Ureter (tissue), 1 donor: ENCODE measurements around the gene CARD8. TPM values are rescaled to one million over a fixed set of nuclear protein-coding genes. Genes with fewer than 3 reads are reported as not detected.
A peak's percentile ranks its signal among the peaks of the same experiment; 100 is the strongest.
"Not testable (repeated sequence)": the region's sequence is repeated elsewhere in the genome, so short reads cannot be mapped to it uniquely, and the experiment has no call there.

ENCODE experiments used
- DNase-seq: peaks from one replicate; pipeline ENCODE4 v3.0.0-alpha.2; 2020; ENCODE audit warnings: low spot score
- total RNA-seq: library from RNA; stranded (reverse); gene quantifications from one replicate; pipeline ENCODE4 v1.2.4, GENCODE V29; 2023
- donor health status: DM: yes; HTN: yes; CAD: no.

CARD8 gene, protein sequence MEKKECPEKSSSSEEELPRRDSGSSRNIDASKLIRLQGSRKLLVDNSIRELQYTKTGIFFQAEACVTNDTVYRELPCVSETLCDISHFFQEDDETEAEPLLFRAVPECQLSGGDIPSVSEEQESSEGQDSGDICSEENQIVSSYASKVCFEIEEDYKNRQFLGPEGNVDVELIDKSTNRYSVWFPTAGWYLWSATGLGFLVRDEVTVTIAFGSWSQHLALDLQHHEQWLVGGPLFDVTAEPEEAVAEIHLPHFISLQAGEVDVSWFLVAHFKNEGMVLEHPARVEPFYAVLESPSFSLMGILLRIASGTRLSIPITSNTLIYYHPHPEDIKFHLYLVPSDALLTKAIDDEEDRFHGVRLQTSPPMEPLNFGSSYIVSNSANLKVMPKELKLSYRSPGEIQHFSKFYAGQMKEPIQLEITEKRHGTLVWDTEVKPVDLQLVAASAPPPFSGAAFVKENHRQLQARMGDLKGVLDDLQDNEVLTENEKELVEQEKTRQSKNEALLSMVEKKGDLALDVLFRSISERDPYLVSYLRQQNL
- total RNA-seq: 47.3 TPM

DNA sequence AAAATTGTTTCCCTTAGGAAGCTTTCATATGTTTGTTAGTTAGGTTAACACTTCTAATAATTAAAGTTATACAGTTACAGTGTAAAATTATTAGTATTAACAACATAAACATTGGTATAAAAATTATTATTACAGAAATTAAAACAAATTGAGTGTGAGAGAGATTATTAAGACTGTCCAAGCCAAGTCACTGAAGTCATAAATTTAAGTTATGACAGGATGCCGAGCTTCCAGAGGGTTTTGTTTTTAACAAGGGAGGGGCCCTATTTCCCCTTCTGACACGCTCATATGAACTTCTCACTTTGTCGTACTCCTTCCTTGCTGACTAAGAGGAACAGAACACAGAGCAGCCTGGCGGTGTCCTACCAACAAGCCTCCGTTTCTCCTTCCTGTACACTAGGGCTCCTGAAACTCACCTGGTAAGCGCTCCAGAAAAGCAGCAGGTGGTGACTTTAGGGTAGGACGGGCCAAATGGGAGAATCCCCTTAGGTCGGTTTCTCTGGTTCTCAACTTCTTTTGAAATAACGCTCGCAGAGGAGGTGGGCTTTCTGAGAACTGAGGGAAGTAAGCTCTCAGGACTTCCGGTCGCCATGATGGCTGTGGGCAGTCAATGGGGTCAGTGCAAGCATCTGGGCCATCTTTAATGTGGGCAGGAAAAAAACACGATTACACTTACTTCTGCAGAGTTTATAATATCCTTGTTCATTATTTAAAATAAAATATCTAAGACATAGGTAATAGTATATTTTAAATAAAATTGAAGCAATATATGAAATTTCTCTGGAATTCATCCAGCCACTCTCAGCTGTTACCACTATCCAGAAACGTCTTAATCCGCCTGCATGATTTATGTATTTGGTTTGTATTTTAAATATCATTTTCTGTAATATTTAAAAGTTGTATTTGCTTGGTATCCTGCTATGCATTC is at the start of gene CARD8:
TSS of gene CARD8 (minus strand) at position 537 of the 928 bp plus-strand sequence. CDS start 14,892 bp downstream, outside the sequence.
- DNase-seq: peak; percentile 78

DNA sequence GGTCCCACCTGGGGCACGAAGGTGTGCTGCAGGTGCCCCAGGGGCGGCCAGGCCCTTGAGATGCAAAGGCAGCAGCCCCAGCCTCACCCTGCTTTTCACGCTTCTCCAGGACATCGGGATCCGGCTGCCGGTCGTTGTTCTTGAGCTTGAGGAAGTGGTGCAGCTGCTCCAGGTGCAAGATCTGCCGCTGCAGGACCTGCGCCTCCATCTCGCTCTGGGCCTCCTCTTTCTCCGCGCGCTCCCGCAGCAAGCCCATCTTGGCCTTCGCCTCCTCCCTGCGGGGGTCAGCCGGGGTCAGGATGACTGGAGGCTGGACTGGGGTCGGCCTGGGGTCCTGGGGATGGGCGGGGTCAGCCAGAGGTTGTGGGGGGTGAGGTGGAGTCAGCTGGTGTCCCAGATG is 48.2 kb upstream of the CARD8 start:
- no peak for DNase-seq

DNA sequence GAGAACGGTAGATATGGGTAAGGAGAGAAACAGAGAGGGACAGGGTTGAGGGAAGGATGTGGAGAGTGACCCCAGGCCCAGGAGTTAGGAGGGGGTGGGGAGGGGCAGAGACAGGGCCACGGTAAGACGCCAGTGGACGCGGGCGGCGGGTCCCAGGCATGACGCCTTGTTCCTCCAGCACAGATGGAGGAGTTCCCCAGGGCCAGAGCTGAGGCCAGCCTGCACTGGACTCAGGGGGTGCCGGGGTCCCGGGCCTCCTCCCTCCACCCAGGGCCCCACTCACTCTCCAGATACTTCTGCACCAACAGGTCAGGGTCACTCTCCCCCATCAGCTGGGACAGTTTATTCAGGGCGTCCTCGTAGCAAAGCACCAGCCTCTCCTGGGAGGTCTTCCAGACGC is 47.7 kb upstream of the CARD8 start:
- no peak for DNase-seq

DNA sequence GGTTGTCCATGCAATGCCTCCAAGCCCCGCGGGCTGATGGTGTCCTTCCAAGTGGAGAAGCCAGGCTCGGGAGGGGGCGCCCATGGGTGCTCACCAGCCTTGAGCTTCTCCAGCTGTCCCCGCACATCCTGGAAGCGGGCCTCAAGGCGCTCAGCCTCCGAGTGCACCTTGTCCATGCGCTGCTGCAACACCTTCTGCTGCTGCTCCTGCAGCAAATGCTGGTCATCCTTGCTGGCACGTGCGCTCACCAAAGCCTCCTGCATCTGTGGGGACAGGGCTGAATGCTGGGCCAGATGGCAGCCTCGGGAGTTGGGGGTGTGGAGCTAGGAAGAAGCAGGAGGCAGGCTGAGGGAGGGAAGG is 46.9 kb upstream of the CARD8 start:
- no peak for DNase-seq

DNA sequence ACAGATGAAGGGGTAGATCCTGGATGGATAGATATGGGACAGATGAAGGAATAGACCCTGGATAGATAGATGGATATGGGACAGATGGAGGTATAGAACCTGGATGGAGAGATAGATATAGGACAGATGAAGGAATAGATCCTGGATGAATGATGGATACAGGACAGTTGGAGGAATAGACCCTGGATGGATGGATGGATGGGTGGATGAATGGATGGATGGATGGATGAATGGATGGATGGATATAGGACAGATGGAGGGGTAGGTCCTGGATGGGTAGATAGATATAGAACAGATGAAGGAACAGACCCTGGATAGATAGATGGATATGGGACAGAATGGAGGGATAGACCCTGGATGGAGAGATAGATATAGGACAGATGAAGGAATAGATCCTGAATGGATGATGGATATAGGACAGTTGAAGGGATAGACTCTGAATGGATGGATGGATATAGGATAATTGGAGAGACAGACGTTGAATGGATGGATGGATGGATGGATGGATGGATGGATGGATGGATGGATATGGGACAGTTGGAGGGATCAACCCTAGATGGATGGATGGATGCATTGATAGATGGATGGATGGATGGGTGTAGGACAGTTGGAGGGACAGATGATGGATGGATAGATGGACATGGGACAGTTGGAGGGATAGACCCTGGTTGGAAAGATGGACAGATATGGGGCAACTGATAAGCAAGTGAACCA is 46.3 kb upstream of the CARD8 start:
- no peak for DNase-seq

DNA sequence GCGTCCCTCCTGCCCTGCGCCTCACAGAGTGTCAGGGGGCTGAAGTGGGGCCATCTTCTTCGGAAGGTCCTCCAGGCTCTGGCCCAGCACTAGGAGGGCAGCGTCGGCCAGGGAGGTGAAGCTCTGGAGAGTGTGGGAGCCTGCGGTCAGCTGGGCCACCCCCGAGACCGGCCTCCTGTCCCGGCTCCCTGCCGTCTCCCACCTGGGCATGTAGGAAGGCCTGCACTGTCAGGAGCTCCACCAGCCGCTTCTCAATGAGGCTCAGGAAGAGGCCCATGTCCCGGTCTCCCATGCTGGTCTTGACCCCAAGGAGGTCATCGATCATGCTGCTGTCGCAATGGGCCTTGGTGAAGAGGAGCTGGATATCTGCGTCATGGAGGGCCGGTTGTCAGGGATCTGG is 42.3 kb upstream of the CARD8 start:
- DNase-seq: no peak

DNA sequence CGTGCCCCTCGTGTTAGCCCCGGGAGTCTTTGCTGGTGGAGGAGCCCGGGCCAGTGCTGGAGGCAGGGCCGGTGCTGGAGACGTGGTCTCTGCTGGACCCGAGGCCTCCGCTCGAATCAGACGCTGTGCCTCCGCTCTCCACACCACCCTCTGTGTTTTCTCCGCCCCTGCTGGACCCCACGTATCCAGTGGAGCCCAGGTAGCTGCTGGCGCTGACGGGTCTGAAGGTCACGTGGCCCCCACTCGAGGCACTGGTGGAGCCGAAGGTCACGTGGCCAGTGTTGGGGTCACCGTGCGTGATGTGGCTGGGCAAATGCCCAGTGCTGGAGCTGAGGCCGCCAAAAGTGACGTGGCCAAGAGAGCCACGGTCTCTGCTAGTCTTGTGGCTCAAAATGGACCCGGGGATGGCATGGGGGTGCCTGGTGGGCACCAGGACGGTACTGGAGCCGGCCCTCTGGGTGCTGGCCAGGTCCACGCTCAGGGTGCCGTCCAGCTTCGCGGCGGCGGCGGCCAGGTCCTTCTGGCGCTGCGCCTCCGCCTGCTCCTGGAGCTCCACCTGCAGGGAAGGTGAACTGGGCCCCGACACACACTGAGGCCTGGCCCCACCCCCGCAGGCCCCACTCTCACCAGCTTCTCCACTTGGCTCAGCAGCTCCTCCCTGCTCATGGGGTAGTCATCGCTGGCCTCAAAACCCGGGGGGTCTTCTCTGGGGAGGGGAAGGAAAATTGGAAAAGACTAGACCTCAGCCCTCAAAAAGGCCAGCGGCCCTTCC is 41.4 kb upstream of the CARD8 start:
- no peak for DNase-seq

DNA sequence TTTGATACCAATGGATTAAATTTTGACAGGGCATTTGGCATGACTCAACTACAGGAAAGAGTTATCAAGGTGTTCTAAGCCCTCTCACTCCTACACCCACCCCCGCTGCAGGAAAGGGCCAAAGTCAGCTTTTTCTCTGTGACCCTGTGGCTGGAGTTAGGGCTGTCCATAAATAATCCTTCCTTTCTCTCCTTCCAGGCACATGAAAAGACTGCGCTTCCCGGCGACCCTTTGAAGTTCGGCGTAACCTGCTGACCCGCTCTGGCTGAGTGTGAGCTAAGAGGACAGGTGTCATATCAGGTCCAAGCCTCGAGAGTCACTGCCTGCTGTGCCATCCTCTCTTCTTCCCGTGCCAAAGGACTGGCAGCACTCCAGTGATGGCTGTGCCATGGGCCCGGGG is 39.7 kb upstream of the CARD8 start:
- no peak for DNase-seq

DNA sequence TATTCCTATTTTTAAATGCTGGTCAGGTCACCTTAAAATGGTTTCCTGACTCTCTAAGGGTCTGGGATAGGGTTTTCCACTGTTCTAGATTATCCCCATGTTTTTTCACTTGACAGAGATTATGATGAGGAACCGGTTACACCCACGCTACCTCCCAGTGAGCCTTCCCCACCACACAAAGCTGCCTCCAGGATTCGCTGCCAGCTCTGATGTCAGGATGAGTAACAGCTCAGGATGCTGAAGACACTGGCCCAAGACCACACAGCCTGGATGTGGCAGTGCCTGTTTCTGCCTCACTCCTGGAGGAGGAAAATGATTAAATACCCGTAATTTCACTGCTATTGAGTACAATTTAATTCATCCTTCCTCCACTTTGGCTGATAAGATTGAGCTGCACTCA is 37.1 kb upstream of the CARD8 start:
- no peak for DNase-seq

DNA sequence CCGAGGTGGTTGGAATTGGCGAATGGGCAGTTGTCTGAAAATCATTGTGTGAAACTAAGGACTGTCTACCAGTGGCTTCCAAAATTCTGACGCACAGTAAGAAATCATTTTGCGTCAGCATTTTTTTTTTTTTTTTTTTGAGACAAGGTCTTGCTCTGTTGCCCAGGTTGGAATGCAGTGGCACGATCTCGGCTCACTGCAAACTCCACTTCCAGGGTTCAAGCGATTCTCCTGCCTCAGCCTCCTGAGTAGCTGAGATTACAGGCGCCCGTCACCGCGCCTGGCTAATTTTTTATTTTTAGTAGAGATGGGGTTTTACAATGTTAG is 35.7 kb upstream of the CARD8 start:
- not testable (repeated sequence) for DNase-seq

DNA sequence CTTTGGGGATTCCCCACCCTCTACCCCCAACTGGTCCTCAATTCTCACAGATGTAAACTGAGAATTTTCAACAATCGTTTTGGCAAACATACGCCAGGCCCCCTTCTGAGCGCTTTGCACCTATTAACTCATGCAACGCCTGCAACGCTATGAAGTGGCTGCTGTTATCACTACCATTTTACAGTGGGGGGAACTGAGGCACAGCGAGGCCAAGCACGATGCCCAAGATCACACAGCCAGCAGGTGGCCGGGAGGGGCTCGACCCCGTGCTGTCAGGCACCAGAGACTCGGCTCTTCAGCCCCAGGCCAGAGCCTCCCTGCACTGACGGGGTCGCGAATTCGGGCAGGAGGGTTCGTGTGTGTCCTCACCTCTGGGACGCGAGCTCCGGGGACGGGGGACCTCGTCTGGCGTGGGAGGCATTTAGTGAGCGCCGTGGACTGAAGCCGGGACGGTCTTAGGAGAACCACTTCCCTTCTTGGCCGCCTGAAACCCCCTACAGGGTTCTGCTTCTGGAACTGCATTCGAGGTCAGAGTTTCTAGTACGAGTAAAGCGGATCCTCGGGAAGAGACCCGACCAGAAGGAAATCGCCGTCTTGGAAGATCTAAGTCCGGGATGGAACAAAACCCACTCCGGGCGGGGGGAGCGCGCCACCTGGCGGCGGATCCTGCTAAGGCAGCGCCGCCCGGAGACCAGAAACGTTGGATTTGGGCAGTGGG is 35.2 kb upstream of the CARD8 start:
- DNase-seq: peak; percentile 78

DNA sequence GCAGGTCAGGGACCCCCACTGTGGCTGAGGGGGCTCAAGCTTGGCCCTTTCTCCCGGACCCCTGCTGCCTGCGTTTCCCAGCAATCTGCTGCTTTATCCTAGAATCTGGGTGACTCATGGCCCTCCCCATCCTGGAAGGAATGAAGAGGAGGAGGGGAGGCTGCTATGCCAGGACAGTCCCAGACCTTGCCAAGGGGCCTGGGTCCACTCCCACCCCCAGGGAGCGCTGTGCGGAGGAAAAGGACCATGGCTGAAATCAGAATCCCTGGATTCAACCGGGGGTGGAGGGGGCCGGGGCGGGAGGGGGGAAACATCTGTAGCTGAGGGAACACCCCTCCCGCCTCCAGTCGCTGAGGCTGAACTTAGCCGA is 34.7 kb upstream of the CARD8 start:
- DNase-seq: no peak

DNA sequence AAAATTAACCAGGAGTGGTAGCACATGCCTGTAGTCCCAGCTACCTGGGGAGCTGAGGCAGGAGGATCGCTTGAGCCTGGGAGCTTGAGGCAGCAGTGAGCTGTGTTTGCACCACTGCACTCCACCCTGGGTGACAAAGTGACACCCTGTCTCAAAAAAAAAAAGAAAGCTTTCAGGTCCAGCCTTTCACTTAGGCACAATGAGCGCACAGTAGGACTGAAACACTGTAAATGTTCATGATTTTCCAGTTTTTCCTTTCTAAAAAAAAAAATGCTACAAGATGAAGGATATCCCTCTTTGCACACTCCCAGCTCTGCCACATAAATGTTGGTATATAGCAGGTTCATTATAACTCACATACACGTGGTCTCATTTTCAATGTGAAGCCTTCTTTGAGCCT is 32.0 kb upstream of the CARD8 start:
- DNase-seq: no peak

DNA sequence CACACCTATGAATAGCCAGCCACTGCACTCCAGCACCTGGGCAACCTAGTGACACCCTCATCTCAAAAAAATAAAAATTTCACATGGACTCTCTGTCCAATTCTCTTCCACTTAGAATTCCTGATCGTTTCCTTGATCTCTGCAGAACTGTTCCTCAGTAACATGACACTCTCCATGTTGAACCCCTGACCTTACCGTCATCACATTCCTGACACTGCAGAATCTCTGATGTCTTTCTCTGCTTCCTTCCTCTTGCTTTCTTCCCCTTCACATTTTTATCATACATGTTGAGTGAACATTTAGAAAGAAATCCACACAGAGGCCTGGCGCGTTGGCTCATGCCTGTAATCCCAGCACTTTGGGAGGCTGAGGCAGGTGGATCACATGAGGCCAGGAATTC is 29.2 kb upstream of the CARD8 start:
- DNase-seq: no peak

DNA sequence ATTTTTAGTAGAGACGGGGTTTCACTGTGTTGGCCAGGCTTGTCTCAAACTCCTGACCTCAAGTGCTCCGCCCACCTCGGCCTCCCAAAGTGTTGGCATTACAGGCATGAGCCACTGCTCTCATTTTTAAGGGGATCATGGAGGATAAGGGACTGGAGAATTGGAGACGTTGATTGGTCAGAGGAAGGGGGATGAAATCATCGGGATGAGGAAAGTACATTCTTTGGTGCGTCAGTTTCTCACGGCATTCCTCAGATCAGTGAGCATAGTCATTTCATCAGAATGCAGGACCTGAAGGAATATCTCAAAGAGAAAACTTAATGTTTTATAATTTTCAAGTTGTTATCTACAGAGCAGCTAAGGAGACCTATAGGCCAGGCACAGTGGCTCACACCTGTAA is 28.2 kb upstream of the CARD8 start:
- no peak for DNase-seq

DNA sequence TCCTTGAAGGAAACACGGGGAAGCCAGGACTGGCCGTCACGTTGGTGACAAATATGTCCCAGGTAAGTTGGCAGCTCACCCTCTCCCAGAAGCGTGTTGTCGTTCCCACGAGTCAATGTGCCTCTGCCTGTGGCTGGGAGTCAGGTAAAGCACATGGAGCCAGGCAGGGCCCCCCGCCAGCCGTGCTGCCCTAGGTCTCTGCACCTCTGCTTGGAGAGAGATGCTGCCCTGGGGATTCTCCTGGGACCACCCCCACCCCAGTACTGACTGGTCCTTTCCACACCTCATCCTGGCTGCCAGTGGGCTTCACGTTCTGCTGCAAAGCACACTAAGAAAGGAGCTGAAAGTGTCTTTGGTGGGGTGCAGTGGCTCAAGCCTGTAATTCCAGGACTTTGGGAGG is 24.0 kb upstream of the CARD8 start:
- no peak for DNase-seq

DNA sequence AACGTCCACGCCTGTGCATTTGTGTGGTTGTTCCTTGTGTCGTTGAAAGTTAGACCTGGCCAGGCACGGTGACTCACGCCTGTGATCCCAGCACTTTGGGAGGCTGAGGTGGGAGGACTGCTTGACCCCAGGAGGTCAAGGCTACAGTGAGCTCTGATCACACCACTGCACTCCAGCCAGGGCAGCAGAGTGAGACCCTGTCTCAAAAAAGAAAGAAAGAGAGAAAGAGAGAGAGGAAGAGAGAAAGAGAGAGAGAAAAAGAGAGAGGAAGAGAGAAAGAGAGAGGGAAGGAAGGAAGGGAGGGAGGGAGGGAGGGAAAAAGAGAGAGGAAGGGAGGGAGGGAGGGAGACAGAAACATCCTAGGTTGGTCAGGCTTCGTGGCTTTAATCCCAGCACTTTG is 19.2 kb upstream of the CARD8 start:
- DNase-seq: no peak

DNA sequence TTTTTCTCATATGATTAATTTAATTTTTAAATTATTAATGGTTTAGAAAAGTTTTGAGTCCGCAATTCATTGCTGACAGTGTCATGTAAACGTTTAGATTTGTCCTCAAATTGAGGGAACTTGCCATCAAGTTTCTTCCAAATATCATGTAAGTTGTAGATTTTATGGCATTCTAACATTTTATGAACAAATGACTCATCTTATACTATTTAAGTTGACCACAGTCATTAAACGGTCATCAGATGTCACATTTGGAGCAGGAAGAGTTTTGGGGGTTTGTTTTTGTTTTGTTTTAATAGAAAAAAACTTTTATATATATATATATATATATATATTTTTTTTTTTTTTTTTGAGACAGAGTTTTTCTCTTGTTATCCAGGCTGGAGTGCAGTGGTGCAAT is 18.5 kb upstream of the CARD8 start:
- DNase-seq: no peak

DNA sequence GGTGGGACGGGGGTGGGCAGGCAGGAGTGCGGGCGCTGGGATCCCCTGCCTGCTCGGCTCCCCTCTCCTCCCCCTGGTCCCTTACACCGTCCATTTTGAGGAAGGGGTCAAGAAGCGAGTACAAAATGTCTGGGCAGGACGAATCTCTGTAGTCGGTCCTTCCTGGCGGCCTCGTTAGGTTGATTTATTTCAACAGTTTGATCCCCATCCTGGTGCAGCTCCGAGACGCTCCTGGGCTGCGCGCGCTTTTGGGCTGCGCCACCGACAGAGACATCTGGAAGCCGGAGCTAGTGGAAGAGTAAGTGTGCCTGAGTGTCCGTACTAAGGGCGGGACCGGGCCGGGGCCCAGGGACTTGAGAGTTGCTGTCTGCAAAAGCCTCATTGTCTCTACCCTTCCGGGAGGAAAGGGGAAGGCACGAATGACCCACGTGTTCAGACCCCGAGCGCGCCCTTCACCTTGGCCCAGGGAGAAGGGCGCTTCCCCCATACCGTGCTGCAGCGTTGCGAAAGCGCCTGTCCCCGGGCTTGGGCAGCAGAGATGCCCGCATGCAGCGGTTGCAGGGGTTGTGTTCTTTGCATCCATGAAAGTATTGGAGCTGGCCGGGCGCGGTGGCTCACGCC is 15.9 kb upstream of the CARD8 start:
- DNase-seq: no peak

DNA sequence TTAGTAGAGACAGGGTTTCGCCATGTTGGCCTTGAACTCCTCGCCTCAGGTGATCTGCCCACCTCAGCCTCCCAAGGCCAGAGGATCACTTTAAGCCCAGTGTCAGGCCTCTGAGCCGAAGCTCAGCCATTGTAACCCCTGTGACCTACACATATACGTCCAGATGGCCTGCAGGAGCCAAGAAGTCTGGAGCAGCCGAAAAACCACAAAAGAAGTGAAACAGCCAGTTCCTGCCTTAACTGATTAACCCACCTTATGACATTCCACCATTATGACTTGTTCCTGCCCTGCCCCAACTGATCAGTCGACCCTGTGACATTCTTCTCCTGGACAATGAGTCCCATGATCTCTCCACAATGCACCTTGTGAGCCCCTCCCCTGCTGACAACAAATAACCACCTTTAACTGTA is 13.9 kb upstream of the CARD8 start:
- not testable (repeated sequence) for DNase-seq
